ENCODE measurements around the gene LILRB2.
"Not testable (repeated sequence)": the region's sequence is repeated elsewhere in the genome, so short reads cannot be mapped to it uniquely, and the experiment has no call there.

LILRB2 gene

GRCh38 chr19:54281007-54281728 is at the start of gene LILRB2:
Gene LILRB2 (minus strand): TSS chr19:54281110. CDS start chr19:54280496, 614 bp downstream.
- DNase-seq, result no peak

GRCh38 chr19:54329476-54330165 is 48.7 kb upstream of the LILRB2 start:
- DNase-seq, result no peak

GRCh38 chr19:54328781-54329180 is 47.9 kb upstream of the LILRB2 start:
- DNase-seq, result not testable (repeated sequence)

- DNase-seq, result no peak
Measured at GRCh38 chr19:54325631-54326030, 44.7 kb upstream of the LILRB2 start.

GRCh38 chr19:54325194-54325621 is 44.3 kb upstream of the LILRB2 start:
- DNase-seq, result peak; percentile 19

- DNase-seq, result no peak
Measured at GRCh38 chr19:54324071-54324470, 43.2 kb upstream of the LILRB2 start.

GRCh38 chr19:54322934-54323333 is 42.0 kb upstream of the LILRB2 start:
- DNase-seq, result not testable (repeated sequence)

GRCh38 chr19:54322295-54322694 is 41.4 kb upstream of the LILRB2 start:
- not testable (repeated sequence) for DNase-seq

- DNase-seq, result no peak
Measured at GRCh38 chr19:54319892-54320670, 39.2 kb upstream of the LILRB2 start.

- DNase-seq, result no peak
Measured at GRCh38 chr19:54319049-54319448, 38.1 kb upstream of the LILRB2 start.

- DNase-seq, result no peak
Measured at GRCh38 chr19:54317965-54318240, 37.0 kb upstream of the LILRB2 start.

- no peak for DNase-seq
Measured at GRCh38 chr19:54317108-54317964, 36.4 kb upstream of the LILRB2 start.

- no peak for DNase-seq
Measured at GRCh38 chr19:54316746-54317107, 35.8 kb upstream of the LILRB2 start.

GRCh38 chr19:54315956-54316355 is 35.0 kb upstream of the LILRB2 start:
- no peak for DNase-seq

- no peak for DNase-seq
Measured at GRCh38 chr19:54312436-54313377, 31.8 kb upstream of the LILRB2 start, which contains the start of gene LILRA5. Gene LILRA5 (minus strand): TSS chr19:54313166. CDS start chr19:54313019, 147 bp downstream.

- DNase-seq, result no peak
Measured at GRCh38 chr19:54312011-54312410, 31.1 kb upstream of the LILRB2 start.

GRCh38 chr19:54311486-54311885 is 30.6 kb upstream of the LILRB2 start:
- no peak for DNase-seq

- no peak for DNase-seq
Measured at GRCh38 chr19:54310543-54310942, 29.6 kb upstream of the LILRB2 start.

GRCh38 chr19:54309811-54310210 is 28.9 kb upstream of the LILRB2 start:
- no peak for DNase-seq

GRCh38 chr19:54307389-54308020 is 26.6 kb upstream of the LILRB2 start:
- DNase-seq, result no peak

- DNase-seq, result no peak
Measured at GRCh38 chr19:54305141-54305540, 24.2 kb upstream of the LILRB2 start.

All from stimulated activated CD4-positive, alpha-beta T cell treated with anti-CD3 and anti-CD28 coated beads, Interleukin-1b, Interleukin-23, amount 100 ng/mL, for 48 hours (primary cell).